SK-N-SH treated with all-trans-retinoic acid at 6 μM for 48 hours (cell line): Measurements from ENCODE around the gene MOG.

Source experiments
- ATAC-seq: fragments of 200-7000 bp; cut with Tn5 transposase; 3 replicates; pipeline ENCODE4 v1.9.1; 2020; ENCODE audit warnings: mild to moderate bottlenecking, moderate library complexity
- ARNTL ChIP-seq: fragments of 450-650 bp; formaldehyde crosslinking; IDR thresholded peaks from 2 replicates; pipeline ENCODE4 v1.5.0; 2020; ENCODE audit warnings: low read depth, mild to moderate bottlenecking, moderate library complexity, borderline replicate concordance
- BACH2 ChIP-seq: fragments of 250-450 bp; sonication (Bioruptor Pico); IDR thresholded peaks from 2 replicates; pipeline ENCODE4 v1.9.0; 2021; ENCODE audit warnings: mild to moderate bottlenecking, borderline replicate concordance
- CREB5 ChIP-seq: fragments of 250-450 bp; sonication (Bioruptor Pico); IDR thresholded peaks from 2 replicates; pipeline ENCODE4 v1.5.1; 2020; ENCODE audit warnings: low read depth, mild to moderate bottlenecking, moderate library complexity
- CSDC2 ChIP-seq: fragments of 250-450 bp; sonication (Bioruptor Pico); IDR thresholded peaks from 2 replicates; pipeline ENCODE4 v1.5.0; 2020; ENCODE audit warnings: mild to moderate bottlenecking, moderate library complexity
- CSRNP3 ChIP-seq: fragments of 250-450 bp; sonication (Bioruptor Pico); IDR thresholded peaks from 2 replicates; pipeline ENCODE4 v1.5.1; 2021; ENCODE audit warnings: mild to moderate bottlenecking, moderate library complexity
- ESRRG ChIP-seq: fragments of 250-450 bp; sonication (Bioruptor Pico); IDR thresholded peaks from 2 replicates; pipeline ENCODE4 v1.6.1; 2021; ENCODE audit warnings: mild to moderate bottlenecking
- GLIS3 ChIP-seq: fragments of 250-450 bp; sonication (Bioruptor Pico); IDR thresholded peaks from 2 replicates; pipeline ENCODE4 v1.5.0; 2020; ENCODE audit warnings: mild to moderate bottlenecking, moderate library complexity
- ISL1 ChIP-seq: fragments of 250-450 bp; sonication (Bioruptor Pico); IDR thresholded peaks from 2 replicates; pipeline ENCODE4 v2.1.2; 2022; ENCODE audit warnings: mild to moderate bottlenecking, moderate library complexity
- OSR1 ChIP-seq: fragments of 250-450 bp; sonication (Bioruptor Pico); IDR thresholded peaks from 2 replicates; pipeline ENCODE4 v1.8.0; 2022; ENCODE audit warnings: moderate library complexity, mild to moderate bottlenecking, inconsistent platforms
- PATZ1 ChIP-seq: fragments of 250-450 bp; sonication (Bioruptor Pico); IDR thresholded peaks from 2 replicates; pipeline ENCODE4 v1.8.0; 2020; ENCODE audit warnings: mild to moderate bottlenecking, moderate library complexity, borderline replicate concordance
- POU6F1 ChIP-seq: fragments of 250-450 bp; sonication (Bioruptor Pico); IDR thresholded peaks from 2 replicates; pipeline ENCODE4 v1.8.0; 2021; ENCODE audit warnings: low read depth, mild to moderate bottlenecking, moderate library complexity, borderline replicate concordance
- PPARA ChIP-seq: fragments of 250-450 bp; sonication (Bioruptor Pico); IDR thresholded peaks from 2 replicates; pipeline ENCODE4 v1.5.0; 2020; ENCODE audit warnings: mild to moderate bottlenecking, borderline replicate concordance
- RARB ChIP-seq: fragments of 250-450 bp; sonication (Bioruptor Pico); IDR thresholded peaks from 2 replicates; pipeline ENCODE4 v1.8.0; 2021; ENCODE audit warnings: mild to moderate bottlenecking, moderate library complexity
- SNAI2 ChIP-seq: fragments of 250-450 bp; sonication (Bioruptor Pico); IDR thresholded peaks from 2 replicates; pipeline ENCODE4 v1.5.0; 2020; ENCODE audit warnings: mild to moderate bottlenecking, moderate library complexity
- TCF4 ChIP-seq: fragments of 250-450 bp; sonication (Bioruptor Pico); IDR thresholded peaks from 2 replicates; pipeline ENCODE4 v1.8.0; 2021; ENCODE audit warnings: mild to moderate bottlenecking, moderate library complexity, borderline replicate concordance
- TOX ChIP-seq: fragments of 250-450 bp; sonication (Bioruptor Pico); IDR thresholded peaks from 2 replicates; pipeline ENCODE4 v1.8.0; 2021; ENCODE audit warnings: mild to moderate bottlenecking, moderate library complexity, borderline replicate concordance
- TSHZ2 ChIP-seq: fragments of 250-450 bp; sonication (Bioruptor Pico); IDR thresholded peaks from 2 replicates; pipeline ENCODE4 v1.5.0; 2020; ENCODE audit warnings: mild to moderate bottlenecking, moderate library complexity
- ZC3H10 ChIP-seq: fragments of 250-450 bp; sonication (Bioruptor Pico); IDR thresholded peaks from 2 replicates; pipeline ENCODE4 v1.5.1; 2021; ENCODE audit warnings: mild to moderate bottlenecking, moderate library complexity
- ZFP3 ChIP-seq: fragments of 250-450 bp; sonication (Bioruptor Pico); IDR thresholded peaks from 2 replicates; pipeline ENCODE4 v1.5.0; 2020; ENCODE audit warnings: mild to moderate bottlenecking, moderate library complexity
- ZNF565 ChIP-seq: fragments of 450-650 bp; formaldehyde crosslinking; conservative IDR thresholded peaks from 2 replicates; pipeline ENCODE4 v1.5.0; 2020; ENCODE audit warnings: low read depth, mild to moderate bottlenecking, moderate library complexity
- ZNF70 ChIP-seq: fragments of 450-650 bp; formaldehyde crosslinking; IDR thresholded peaks from 2 replicates; pipeline ENCODE4 v1.5.0; 2020; ENCODE audit warnings: mild to moderate bottlenecking, moderate library complexity
- ZNF8 ChIP-seq: fragments of 450-650 bp; formaldehyde crosslinking; IDR thresholded peaks from 2 replicates; pipeline ENCODE4 v1.5.0; 2020; ENCODE audit warnings: mild to moderate bottlenecking, moderate library complexity

Gene MOG

GRCh38 chr6:29663300-29664042, 6.6 kb downstream of the MOG start:
- ATAC-seq: no peak
- TF ChIP-seq BACH2 (no peak), ARNTL (CRISPR knock-in tag) (no peak), GLIS3 (no peak), TCF4 (CRISPR knock-in tag) (no peak), TOX (no peak), ZNF565 (CRISPR knock-in tag) (no peak), SNAI2 (no peak), PPARA (CRISPR knock-in tag) (no peak), PATZ1 (no peak), POU6F1 (no peak), ISL1 (CRISPR knock-in tag) (no peak)

- TF ChIP-seq CREB5 (CRISPR knock-in tag): no peak
- no peak for TF ChIP-seq ZFP3 (CRISPR knock-in tag)
- no peak for TF ChIP-seq PPARA (CRISPR knock-in tag)
- TF ChIP-seq ZC3H10 (CRISPR knock-in tag): no peak
- no peak for TF ChIP-seq TOX
- no peak for TF ChIP-seq OSR1 (CRISPR knock-in tag)
- TF ChIP-seq TSHZ2: no peak
- no peak for TF ChIP-seq SNAI2
- ATAC-seq: no peak
Measured at GRCh38 chr6:29665942-29666825, 9.3 kb downstream of the MOG start.

- ATAC-seq: no peak
- no peak for TF ChIP-seq PPARA (CRISPR knock-in tag)
- TF ChIP-seq ESRRG (CRISPR knock-in tag): no peak
- no peak for TF ChIP-seq CSDC2 (CRISPR knock-in tag)
- no peak for TF ChIP-seq GLIS3
- no peak for TF ChIP-seq ARNTL (CRISPR knock-in tag)
- TF ChIP-seq ZNF70 (CRISPR knock-in tag): no peak
- no peak for TF ChIP-seq TOX
- no peak for TF ChIP-seq CSRNP3
- TF ChIP-seq ZNF8 (CRISPR knock-in tag): no peak
- no peak for TF ChIP-seq OSR1 (CRISPR knock-in tag)
- no peak for TF ChIP-seq RARB (CRISPR knock-in tag)
- TF ChIP-seq TCF4 (CRISPR knock-in tag): no peak
- TF ChIP-seq CREB5 (CRISPR knock-in tag): no peak
- no peak for TF ChIP-seq ZC3H10 (CRISPR knock-in tag)
- no peak for TF ChIP-seq SNAI2
- TF ChIP-seq ISL1 (CRISPR knock-in tag): no peak
- no peak for TF ChIP-seq PATZ1
- no peak for TF ChIP-seq ZNF565 (CRISPR knock-in tag)
- TF ChIP-seq ZFP3 (CRISPR knock-in tag): no peak
Measured at GRCh38 chr6:29666826-29667130, 9.9 kb downstream of the MOG start.
